NCI-H2107 treated with DMSO at 0.1 percent for 48 hours (cell line): Measurements from ENCODE around the gene SLC39A11.

ENCODE experiments used
- DNase-seq: peaks from one replicate; lab custom pipeline; 2025; ENCODE audit not compliant: unreplicated experiment; lab: John Stamatoyannopoulos, UW

The SLC39A11 gene

DNA sequence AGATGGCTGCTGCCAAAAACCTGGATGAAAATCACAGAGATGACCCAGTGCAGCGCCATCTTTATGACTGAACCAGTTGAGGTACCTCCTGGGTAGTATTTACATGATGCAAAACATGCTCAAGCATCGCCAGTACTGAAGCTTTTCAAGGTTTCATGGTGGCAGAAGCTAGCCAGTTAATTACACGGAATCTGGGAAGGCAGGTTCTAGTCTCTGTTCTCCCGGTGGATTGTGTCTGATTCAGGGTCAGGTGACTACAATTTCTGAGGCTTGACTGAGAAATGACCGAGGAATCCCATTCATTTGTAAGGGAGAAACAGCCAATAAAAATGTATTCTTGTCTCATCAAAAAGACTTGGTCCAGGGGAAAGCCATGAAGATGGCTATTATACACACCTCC is 209.1 kb downstream of the SLC39A11 start:
- no peak for DNase-seq

DNA sequence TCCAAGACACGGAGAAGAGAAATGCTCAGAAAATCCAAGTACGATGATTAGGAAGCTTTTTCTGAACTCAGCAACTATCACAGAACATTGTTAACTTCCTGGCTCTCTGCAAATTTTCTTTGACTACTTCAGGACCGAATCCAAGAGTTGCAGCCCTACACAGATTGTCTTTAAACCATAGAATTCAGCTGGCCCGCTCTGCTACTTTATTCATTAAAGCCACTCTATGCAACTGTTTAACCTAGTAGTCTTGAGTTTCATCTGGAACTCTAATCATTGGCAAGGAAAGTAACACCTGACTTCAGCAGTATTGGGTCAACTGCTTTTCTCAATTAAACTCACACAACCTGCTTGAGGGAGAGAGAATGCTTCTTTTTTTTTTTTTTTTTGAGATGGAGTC is 210.1 kb downstream of the SLC39A11 start:
- DNase-seq = no peak

DNA sequence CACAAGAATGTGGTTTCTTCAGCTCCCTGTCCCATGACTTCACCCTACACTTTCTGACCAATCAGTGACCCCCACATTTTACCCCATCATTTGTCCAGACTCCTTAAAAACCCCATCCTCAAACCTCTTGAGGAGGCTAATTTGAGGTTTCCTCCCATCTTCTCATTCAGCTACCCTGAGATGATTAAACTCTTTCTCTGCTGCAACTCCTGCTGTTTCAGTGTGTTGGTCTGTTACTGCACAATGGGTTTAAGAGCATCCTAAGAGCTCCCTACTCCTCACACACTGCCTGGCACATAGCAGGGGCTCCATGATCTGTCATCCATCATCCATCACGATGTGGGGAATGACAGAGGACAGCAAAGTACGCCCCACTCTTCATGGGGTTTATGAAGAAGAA is 212.6 kb downstream of the SLC39A11 start:
- no peak for DNase-seq

DNA sequence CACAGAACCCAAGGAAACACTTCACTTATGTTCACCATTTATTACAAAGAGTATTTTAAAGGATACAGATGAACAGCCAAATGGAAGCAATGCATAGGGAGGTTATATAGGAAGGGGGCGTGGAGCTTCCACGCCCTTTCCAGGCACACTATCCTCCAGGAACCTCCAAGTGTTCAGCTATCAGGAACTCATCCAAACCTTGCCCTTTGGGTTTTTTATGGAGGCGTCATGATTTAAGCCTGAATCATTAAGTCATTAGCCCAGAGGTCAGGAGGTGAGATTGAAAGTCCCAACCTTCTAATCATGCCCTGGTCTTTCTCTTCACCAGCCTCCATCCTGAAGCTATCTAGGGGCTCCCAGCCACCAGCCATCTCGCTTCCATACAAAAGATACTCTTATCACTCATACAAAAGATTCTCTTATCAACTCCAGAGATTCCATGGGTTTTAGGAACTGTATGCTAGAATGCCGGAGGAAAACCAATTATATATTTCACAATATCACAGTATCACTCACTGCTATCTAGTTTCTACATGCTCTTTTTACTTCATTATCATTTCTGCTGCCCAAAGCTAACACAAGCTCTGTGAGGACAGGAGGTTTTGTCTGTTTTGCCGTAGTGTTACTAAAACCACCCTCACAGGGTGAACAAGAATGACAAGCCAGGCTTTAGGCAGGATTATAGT is 213.4 kb downstream of the SLC39A11 start:
- DNase-seq = no peak

DNA sequence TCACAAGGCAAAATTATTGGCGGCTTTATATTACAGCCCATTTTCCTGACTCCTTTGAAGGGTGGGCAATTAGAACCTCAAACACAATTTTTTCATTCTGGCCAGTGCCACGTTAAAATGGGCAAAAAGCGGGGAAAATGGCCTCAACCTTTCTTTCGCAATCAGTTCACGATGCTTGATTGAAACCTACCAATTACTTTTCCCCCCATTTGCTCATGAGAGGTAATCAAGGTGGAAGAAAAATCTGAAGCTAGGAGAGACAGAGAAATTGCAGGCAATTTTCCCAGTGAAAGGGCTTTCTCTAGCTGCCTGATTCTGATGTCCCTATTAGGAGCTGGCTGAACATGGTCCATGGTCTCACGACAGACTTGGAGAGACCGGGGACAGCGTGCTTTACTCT is 215.1 kb downstream of the SLC39A11 start:
- no peak for DNase-seq

DNA sequence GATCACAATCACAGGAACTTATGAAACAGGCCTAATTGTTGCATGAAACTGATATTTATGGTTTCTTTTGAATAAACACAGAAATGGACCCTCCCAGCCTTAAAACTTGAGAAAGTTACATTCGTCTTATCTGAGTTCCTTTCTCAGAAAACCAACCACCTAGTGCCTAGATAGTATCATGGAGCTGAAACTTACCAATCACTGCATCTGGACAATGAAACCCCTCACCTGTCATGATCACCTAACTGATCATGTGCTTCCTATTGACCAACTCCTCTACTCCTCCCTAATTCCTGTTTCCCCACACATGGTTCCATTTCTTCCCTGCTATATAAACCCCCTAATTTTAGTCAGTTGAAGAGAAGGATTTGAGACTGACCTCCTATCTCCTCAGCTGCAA is 216.1 kb downstream of the SLC39A11 start:
- DNase-seq = no peak

DNA sequence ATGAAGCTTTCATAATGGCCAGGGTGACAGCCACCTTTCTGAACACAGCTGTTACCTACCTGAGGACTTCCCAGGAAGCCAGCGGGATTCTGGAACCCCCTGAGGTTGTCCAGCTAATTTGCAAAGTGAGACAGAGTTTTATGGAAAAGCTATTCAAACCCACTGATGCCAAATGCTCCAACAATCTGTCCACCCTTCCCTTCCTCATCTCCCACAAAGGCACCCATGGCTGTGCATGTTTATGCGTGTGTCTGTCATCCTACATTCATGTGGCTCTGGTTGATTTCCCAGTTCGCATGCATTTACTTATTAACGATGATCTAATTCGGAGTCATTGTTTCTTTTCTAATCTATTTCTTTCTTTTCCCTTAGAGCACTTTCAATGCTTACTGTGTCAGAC is 217.1 kb downstream of the SLC39A11 start:
- DNase-seq = no peak

DNA sequence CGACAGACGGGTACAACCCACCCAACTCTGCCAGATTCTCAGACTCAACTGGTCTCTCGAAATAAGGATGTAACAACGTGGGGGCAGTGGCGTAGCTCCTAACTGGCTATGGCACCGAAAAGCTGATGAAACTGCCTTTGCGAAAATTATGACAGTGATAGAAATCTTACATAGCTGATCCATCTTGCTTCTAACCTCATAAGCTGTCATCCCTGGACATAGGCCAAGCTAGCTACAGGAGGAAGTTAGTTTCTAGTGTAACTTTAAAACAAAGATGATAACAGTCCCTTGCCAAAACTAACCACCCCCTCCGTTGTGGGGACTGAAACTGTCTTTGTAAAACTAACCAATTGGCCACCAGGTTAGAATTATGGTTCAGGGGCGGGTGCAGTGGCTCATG is 220.1 kb downstream of the SLC39A11 start:
- DNase-seq = no peak

DNA sequence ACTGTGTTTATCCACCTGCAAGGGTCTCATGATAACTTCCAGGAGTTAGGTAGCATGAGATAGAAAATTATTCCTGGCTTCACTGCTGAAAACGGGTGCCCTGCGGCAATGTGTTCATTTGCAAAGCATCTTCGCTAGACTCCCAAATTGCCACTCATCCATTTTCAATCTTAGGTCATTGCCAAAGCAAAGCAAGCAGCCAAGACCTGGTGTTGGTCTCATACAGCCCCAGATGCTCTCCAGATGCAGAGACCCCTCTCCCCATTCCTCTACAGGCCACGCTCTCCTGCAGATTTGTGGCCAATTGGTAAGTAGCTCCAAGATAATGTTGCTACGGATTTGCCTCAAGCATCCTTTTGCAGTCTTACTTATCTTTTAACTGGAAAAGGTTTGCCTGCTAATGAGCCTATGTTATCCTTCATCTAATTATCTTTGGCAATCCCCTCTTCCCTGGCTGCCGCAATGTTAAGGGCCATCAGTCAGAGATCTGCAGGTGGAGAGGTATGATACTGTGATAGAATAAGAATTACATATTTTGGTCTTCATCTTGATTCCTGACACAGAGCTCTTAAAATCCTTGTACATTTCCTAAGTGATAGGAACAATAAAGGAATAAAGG is 222.0 kb downstream of the SLC39A11 start:
- no peak for DNase-seq

DNA sequence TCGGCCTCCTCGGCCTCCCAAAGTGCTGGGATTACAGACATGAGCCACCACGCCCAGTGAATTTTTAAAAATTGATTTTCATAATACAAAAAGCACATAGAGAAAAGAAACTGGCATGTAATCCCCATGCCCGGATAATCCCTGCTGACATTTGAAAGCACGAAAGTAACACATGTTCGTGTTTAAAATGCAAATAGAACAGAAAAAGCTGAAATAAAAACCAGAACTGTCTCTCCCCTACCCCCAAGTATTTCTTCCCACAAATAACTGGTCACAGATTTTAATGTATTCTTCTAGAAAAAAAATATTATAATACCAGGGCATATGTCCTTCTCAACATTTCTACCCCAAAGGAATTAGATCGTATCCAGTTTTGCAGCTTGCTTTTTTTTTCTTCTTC is 222.9 kb downstream of the SLC39A11 start:
- DNase-seq = no peak

DNA sequence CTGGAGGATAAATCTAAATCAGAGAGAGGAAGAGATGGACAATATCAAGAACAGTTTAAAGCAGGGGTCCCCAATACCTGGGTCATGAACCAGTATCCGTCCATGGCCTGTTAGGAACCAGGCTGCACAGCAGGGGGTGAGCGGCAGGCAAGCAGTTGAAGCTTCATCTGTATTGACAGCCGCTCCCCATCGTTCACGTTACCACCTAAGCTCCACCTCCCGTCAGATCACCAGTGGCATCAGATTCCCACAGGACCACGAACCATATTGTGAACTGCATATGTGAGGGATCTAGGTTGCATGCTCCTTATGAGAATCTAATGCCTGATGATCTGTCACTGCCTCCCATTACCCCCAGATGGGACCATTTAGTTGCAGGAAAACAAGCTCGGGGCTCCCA is 226.5 kb downstream of the SLC39A11 start:
- DNase-seq = no peak

DNA sequence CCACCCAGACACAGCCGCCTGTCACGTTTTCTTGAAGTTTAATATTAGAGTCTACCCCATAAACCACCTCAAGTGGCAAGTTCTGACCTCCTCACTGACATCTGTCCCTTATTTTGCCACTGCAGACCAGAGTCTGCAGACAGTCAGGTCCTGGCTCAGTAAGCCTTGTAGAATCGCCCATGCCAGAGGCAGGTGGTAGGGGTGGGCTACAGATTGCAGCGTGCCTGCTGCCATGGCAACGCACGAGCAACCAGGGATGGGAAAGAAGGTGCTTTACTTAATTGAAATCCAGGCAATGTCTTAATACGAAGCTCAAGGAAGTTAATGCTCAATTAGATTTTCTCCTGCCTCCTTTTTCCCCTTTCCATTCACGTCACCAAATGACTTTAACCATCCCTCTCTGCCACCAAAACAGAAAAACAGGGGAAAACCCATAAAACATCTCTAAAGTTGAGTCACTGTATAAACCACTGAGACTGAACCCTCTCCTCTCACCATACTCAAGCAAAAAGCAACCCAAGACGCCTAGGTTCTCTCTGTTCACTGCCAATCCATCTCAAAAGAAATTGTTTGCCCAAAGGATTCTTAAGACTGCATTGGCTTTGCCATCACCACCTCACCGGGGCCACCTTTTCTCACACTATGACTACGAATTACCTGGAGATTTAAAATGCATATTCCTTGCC is 228.8 kb downstream of the SLC39A11 start:
- DNase-seq = no peak

DNA sequence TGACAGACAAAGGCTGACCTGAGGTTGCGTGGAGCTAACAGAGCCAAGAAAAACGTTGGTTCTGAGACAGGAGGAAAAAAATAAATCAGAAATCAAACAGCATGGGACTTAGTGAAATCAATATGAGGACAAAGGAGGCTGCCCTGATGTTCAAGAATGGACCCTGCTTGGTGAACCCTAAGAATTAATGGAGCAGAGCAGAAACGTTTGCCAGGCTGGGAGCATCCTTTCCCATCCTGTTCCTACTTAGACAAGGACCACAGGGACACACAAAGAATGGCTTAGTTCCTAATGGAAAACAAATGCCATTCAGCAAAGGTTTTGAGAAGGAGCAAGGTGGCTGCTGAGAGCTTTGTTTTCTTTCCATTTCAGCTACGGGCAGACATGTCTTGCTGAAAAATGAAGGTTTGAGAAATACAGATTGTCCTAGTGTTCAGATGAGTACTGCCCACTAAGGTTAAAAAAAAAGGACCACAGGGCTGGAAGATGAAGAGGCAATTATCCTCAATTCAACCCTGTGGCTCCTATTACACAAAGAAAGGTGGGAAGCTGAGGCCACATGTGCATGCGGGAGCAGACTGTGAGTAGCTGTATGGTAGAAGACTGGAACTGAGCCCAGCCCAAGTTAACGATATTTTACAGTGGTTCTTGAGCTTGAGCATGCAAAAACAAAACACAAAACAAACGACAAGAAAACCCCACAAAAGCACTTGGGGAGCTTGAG is 230.1 kb downstream of the SLC39A11 start:
- peak; percentile 84 for DNase-seq

DNA sequence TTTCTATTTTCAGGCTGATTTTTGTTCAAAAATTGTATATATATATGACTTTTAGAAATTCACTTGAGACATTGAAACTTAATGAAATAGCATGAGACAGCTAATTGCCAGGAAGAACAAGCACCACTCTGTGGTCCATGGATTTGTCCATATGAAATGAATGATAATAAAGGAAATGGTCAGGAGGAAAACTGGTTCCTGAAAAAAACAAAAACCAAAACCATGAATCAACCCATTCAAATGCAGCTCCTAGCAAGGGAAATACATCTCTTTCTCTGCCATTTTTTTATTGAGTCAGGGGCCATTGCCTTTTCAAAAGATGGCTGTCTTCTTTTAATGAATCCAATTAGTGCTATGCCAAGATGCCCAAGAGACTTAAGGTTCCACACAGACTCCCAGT is 230.7 kb downstream of the SLC39A11 start:
- DNase-seq = no peak

DNA sequence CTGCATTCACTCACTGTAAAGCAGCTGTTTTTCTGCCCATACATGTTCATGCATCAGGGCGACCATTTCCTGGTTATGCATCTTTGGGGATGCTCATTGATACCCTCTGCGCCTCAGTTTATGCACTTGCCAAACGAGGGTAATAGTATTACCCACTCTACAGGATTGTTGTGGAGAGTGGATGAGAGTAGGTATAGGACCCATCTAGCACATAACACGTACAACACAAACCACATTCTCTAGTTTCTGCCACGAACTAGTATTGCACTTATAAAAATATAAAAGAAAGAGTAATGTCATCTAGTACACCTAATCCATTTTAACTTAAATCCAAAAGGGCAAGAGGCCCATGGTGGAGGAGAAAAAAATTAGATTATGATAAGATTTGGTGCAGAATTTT is 231.7 kb downstream of the SLC39A11 start:
- no peak for DNase-seq

DNA sequence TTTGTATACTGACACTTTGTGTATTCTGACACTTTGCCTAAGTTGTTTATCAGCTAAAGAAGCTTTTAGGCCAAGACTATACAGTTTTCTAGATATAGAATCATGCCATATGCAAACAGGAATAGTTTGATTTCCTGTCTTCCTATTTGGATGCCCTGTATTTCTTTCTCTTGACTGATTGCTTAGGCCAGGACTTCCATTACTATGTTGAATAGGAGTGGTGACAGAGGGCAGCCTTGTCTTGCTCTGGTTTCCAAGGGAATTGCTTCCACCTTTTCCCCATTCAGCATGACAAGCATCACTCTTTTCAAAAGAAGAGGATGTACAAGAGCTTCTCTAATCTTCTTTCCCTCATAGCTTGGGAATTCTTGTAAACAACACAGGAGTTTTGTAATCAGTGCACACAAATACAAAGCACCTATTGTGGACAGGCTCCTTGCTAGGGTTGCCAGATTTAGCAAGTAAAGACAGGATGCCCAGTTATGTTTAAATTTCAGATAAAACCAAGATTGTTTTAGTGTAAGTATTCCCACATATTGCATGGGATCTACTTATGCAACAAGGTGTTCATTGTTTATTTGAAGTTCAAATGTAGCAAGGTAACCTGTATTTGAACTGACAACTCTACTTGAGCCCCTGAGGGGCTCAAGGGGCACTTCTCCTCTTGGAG is 233.5 kb downstream of the SLC39A11 start:
- no peak for DNase-seq

DNA sequence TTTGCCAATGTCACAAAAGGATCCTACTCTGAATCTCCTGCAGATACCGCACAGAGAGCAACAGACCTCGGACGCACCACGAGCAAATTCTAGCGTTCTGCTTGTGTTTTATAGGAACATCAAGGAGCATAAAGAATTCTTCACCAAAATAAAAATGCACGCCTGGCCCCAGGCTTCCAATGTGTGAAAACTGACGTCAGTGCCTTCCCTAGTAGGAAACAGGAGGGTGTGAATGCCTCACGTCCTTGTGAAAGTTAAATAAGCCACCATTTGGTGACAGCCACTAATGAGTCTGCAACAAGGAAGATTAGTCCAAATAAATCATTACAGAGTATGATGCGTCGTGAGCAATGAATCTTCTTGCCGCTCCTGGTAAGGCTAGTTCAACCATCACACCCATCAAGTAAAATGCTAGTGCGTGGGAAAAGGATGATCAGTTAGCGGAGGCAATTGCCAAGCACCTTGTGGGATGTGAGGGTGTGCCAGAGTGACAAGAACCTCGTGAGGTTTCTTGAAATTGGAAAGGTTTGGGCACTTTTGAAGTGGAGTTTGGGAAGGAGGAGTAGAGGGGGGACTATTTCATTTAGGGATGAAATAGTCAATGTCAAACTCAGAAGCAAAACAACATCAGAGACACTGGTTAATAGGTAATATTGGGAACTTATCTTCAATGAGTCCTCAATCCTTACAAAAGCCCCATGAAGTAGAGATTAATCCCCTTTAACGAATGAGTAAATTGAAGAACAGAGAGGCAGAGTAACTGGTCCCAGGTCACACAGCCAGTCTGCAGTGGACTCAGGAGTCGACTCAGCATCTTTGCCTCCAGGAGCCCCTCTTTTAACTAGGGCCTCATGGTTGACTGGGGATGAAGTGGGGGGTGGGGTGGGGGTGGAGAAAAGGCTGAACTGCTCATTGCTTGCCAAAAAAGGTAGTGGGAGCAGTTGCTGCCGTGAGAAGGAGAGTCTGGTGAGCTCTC is 238.8 kb downstream of the SLC39A11 start:
- DNase-seq = no peak

DNA sequence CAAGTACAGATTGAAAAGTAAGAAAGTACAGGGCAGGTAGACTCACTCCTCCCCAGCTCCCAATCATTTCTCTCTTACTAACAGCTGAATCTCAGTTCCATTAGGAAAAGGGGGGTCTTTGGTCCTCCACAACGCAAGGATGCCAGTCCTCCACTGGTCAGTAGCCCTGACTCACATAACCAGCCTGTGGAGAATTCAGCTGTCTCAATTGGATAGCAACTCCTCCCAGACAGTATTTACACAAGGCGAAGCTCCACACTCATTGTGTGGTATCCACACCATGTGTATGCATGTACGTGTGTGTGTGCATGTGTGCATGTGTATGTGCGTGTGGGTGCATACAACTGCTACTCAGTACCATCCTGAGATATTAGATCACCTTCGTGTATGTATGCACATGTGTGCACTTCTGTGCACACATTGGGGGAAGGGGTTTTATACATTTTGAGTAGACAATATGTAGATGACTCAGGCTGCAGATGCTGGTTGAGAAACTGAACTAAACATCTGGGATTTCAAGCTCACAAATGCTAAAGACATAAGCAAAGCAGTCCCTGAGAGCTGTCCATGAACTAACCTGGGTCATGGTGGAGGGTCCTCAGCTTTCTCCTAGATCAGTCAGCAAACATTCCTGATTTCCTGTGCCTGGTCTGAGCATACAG is 240.1 kb downstream of the SLC39A11 start:
- no peak for DNase-seq

DNA sequence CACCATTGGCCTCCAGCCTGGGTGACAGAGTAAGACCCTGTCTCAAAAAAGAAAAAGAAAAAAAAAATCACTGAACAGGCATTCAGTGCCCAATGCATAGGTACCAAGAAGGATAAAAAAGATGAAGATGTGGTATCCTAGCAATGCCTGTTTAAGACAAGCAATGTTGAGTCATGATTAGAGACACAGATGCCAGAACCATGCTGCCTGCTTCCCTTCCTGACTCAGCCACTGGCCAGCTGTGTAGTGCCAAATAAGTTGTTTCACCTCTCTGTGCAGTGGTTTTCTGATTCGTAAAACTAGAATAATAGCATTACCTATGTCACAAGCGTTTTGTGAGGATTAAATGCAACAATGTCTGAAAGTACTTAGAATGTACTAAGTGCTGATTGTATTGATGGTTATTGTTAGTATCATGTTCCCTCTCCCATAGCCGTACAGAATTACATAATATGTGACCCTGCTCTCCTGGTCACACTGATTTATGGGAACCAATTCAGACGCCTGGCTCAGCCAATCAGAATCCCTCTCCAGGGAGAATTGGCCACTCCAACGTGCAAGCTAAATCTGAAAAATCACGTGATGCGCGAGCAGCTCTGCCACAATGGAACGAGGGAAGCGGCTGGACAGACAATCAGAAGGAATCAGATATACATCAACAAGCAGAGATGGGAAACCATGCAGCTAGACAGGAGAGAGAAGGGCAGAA is 241.9 kb downstream of the SLC39A11 start:
- no peak for DNase-seq
